Measurements from ENCODE around the gene RBM25. TPM values are rescaled to one million over a fixed set of nuclear protein-coding genes. Genes with fewer than 3 reads are reported as not detected.
"Not testable (repeated sequence)": the region's sequence is repeated elsewhere in the genome, so short reads cannot be mapped to it uniquely, and the experiment has no call there.

The RBM25 gene
- total and polyA plus RNA-seq, 12 donors: 13.5 to 51.4 (median 39.9) TPM

GRCh38 chr14:73027546-73027945, 30.8 kb upstream of the RBM25 start:
- Histone ChIP-seq H3K27me3 (no peaks in the 10 kb centered on the region), H3K4me3 (peak overlapping the region in 9 of 10 donors; percentile 16 to 89 (median 76)), H3K27ac (peak overlapping the region in 4 of 10 donors; percentile 13 to 83 (median 16)), H3K36me3 (peaks cover 0 to 19% (median 11%) of the 10 kb centered on the region in 9 donors), H3K4me1 (peaks cover 3 to 34% (median 21%) of the 10 kb centered on the region in 9 donors), H3K9me3 (no peaks in the 10 kb centered on the region)
- TF ChIP-seq CTCF (IDR thresholded peaks at IDR 0.05): no peak
- intact Hi-C loops (cut with DNase I): loop anchor here in 3 of 10 donors (1.0 to 2.0 kb wide), 2 partner anchors 31 kb away; partner anchors contain the start of gene RBM25 (in 3 of the 3)
- 39 to 46% methylated on average over 3 of the region's 3 CpGs for WGBS, 2 donors
- DNase-seq (no peak), ATAC-seq (no peak)

- DNase-seq: no peak
- peaks cover 0 to 15% (median 11%) of the 10 kb centered on the region in 9 donors for H3K36me3 ChIP-seq
- no peak for TF ChIP-seq CTCF (IDR thresholded peaks at IDR 0.05)
- H3K27me3 ChIP-seq: no peaks in the 10 kb centered on the region
- intact Hi-C loops (cut with DNase I): loop anchor here in 3 of 10 donors (1.0 to 2.0 kb wide), 2 partner anchors 30 to 31 kb away; partner anchors contain the start of gene RBM25 (in 3 of the 3)
- no peaks in the 10 kb centered on the region for H3K9me3 ChIP-seq
- H3K4me1 ChIP-seq: peaks cover 0 to 31% (median 18%) of the 10 kb centered on the region in 9 donors
- no peak overlapping the region for H3K4me3 ChIP-seq
- no peak for ATAC-seq
- H3K27ac ChIP-seq: no peak overlapping the region
Observed at GRCh38 chr14:73027984-73028383, 30.4 kb upstream of the RBM25 start.

- DNase-seq; ATAC-seq; H3K4me1 ChIP-seq; H3K36me3 ChIP-seq; H3K27ac ChIP-seq; intact Hi-C loops (cut with DNase I); H3K27me3 ChIP-seq; H3K4me3 ChIP-seq; H3K9me3 ChIP-seq: not testable (repeated sequence)
- WGBS, 2 donors: 92 to 95% methylated on average over 9 of the region's 9 CpGs
Observed at GRCh38 chr14:73036706-73037450, 21.5 kb upstream of the RBM25 start.

- ATAC-seq (no peak), DNase-seq (no peak)
- Histone ChIP-seq H3K9me3 (no peaks in the 10 kb centered on the region), H3K36me3 (no peaks in the 10 kb centered on the region), H3K4me1 (no peaks in the 10 kb centered on the region), H3K27me3 (no peaks in the 10 kb centered on the region), H3K4me3 (no peak overlapping the region), H3K27ac (no peak overlapping the region)
- intact Hi-C loops (cut with DNase I): no loop called here
- no peak for TF ChIP-seq CTCF (IDR thresholded peaks at IDR 0.05)
- WGBS, 2 donors: 98 to 100% methylated on average over 1 of the region's 1 CpG
Observed at GRCh38 chr14:73047808-73048207, 10.5 kb upstream of the RBM25 start.

- Histone ChIP-seq H3K4me1 (no peaks in the 10 kb centered on the region), H3K27me3 (no peaks in the 10 kb centered on the region), H3K27ac (no peak overlapping the region), H3K36me3 (no peaks in the 10 kb centered on the region), H3K9me3 (no peaks in the 10 kb centered on the region), H3K4me3 (no peak overlapping the region)
- no peak for TF ChIP-seq CTCF (IDR thresholded peaks at IDR 0.05)
- DNase-seq: no peak
- WGBS, 2 donors: 68 to 70% methylated on average over 4 of the region's 4 CpGs
- ATAC-seq: no peak
- intact Hi-C loops (cut with DNase I): no loop called here
Observed at GRCh38 chr14:73049428-73049827, 8.9 kb upstream of the RBM25 start.
